ENCODE data around the gene HNRNPC. TPM values are rescaled to one million over a fixed set of nuclear protein-coding genes. Genes with fewer than 3 reads are reported as not detected.

The HNRNPC gene
- polyA plus RNA-seq, 2 of the 4 experiments (the other 2 are of a cell fraction) = 1,057 to 1,069 TPM

GRCh38 chr14:21267886-21268616 is 1.2 kb downstream of the HNRNPC start:
- no peak for ATAC-seq

GRCh38 chr14:21267431-21267845 is 1.8 kb downstream of the HNRNPC start:
- CTCF ChIA-PET = interaction anchor here (1.5 kb wide), 1 partner anchor 13 kb away, joined by 4 read pairs; no protein-coding TSS in a partner anchor

More at GRCh38 chr14:21267886-21268616, 1.2 kb downstream of the HNRNPC start:
- Histone ChIP-seq H3K4me1 (peaks cover 42% of the 10 kb centered on the region), H3K27ac (peak overlapping the region; percentile 94 to 96), H3K4me3 (peak overlapping the region; percentile 85), H3K9me3 (no peaks in the 10 kb centered on the region), H3K4me2 (peak overlapping the region; percentile 97)
- TF ChIP-seq MAFK (IDR thresholded peaks at IDR 0.05; ENCODE audit: partially characterized antibody) (no peak), JUNB (IDR thresholded peaks at IDR 0.05) (no peak), NFE2L2 (conservative IDR thresholded peaks at IDR 0.05; ENCODE audit: low read length) (no peak), SMC3 (IDR thresholded peaks at IDR 0.05) (no peak), MAZ (IDR thresholded peaks at IDR 0.05; ENCODE audit: borderline replicate concordance, low read depth, low read length) (no peak), SREBF2 (IDR thresholded peaks at IDR 0.05) (no peak), ELK1 (IDR thresholded peaks at IDR 0.05; ENCODE audit: low read depth, low read length) (no peak), CBX8 (IDR thresholded peaks at IDR 0.05) (no peak), CHD4 (IDR thresholded peaks at IDR 0.05; ENCODE audit: borderline replicate concordance) (no peak), MAX (IDR thresholded peaks at IDR 0.05) (no peak; the same call in 1 of the 2 replicates), ESRRA (IDR thresholded peaks at IDR 0.05; ENCODE audit: borderline replicate concordance, low read length) (no peak), EHF (CRISPR knock-in tag; IDR thresholded peaks at IDR 0.05) (no peak), TFCP2L1 (CRISPR knock-in tag; IDR thresholded peaks at IDR 0.05) (peak; percentile 48; the same call in 1 of the 2 replicates), FOSB (CRISPR knock-in tag; IDR thresholded peaks at IDR 0.05) (0 out of 2 replicates have a peak, but pooled peaks have one; percentile 35), RARB (CRISPR knock-in tag; IDR thresholded peaks at IDR 0.05) (no peak)
- CTCF ChIA-PET = interaction anchor here (1.5 kb wide), 1 partner anchor 13 kb away, joined by 4 read pairs; no protein-coding TSS in a partner anchor
- FAIRE-seq = no peak
- POLR2A ChIA-PET = interaction anchor here (0.7 kb wide), 1 partner anchor 12 kb away, joined by 3 read pairs; no protein-coding TSS in a partner anchor
- DNase-seq (ENCODE audit: low read depth in 1 of 2, low spot score in 1 of 2) = no peak
- WGBS (ENCODE audit: missing lambda C conversion rate) = 2% methylated on average over 16 of the region's 16 CpGs

More at GRCh38 chr14:21267431-21267845, 1.8 kb downstream of the HNRNPC start:
- peak overlapping the region; percentile 94 to 96; a peak in 4 of 6 replicates for H3K27ac ChIP-seq
- POLR2A ChIA-PET = no interaction called here
- peak overlapping the region; percentile 85 for H3K4me3 ChIP-seq
- H3K4me1 ChIP-seq = peaks cover 48% of the 10 kb centered on the region
- WGBS (ENCODE audit: missing lambda C conversion rate) = 2% methylated on average over 10 of the region's 10 CpGs
- DNase-seq (ENCODE audit: low read depth in 1 of 2, low spot score in 1 of 2) (no peak), FAIRE-seq (no peak), ATAC-seq (no peak)
- TF ChIP-seq TP53 (CRISPR knock-in tag; IDR thresholded peaks at IDR 0.05) (no peak), RCOR1 (IDR thresholded peaks at IDR 0.05; ENCODE audit: low read depth, low read length) (no peak), ESRRA (IDR thresholded peaks at IDR 0.05; ENCODE audit: borderline replicate concordance, low read length) (no peak), USF2 (IDR thresholded peaks at IDR 0.05) (no peak), CEBPB (IDR thresholded peaks at IDR 0.05) (no peak), HOXB13 (CRISPR knock-in tag; IDR thresholded peaks at IDR 0.05; ENCODE audit: low read depth) (no peak), NR3C1 (IDR thresholded peaks at IDR 0.05) (no peak), MAX (IDR thresholded peaks at IDR 0.05) (no peak), RFX5 (IDR thresholded peaks at IDR 0.05) (no peak), CBX8 (IDR thresholded peaks at IDR 0.05) (no peak), HOXB5 (CRISPR knock-in tag; IDR thresholded peaks at IDR 0.05) (no peak), BHLHE40 (IDR thresholded peaks at IDR 0.05; ENCODE audit: low read depth, low read length) (no peak), EP300 (IDR thresholded peaks at IDR 0.05) (no peak), ZFP36 (IDR thresholded peaks at IDR 0.05; ENCODE audit: borderline replicate concordance, partially characterized antibody) (no peak)
- H3K4me2 ChIP-seq = peak overlapping the region; percentile 97
- no peaks in the 10 kb centered on the region for H3K9me3 ChIP-seq
